ENCODE measurements around the gene ABCA4. TPM values are rescaled to one million over a fixed set of nuclear protein-coding genes. Genes with fewer than 3 reads are reported as not detected.
A peak's percentile ranks its signal among the peaks of the same experiment; 100 is the strongest.

Gene ABCA4
- total RNA-seq, 1 donor from 2014 or later: 2.1 TPM

DNA sequence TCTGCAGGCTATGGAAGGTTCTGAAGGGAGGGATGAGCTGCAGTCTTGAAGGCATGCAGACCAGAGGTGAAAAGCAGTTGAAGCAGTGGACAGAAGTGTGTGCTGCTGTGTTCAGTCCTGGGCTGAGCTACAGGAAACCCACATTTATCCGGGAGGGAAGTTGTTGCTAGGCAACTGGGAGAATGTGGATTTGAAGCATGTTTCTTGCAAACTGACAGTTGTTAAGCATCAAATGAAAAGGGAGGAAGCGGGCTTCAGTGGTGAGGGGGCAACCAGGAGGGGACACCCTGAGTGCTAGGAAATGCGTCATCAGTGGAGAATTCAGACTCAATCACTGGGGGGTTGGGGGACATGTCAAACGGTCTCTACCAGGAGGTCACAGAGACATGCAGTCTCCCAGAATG, 28.7 kb downstream of the ABCA4 start:
- Histone ChIP-seq H3K4me3 (ENCODE audit: low read length in 3 of 3) (no peak overlapping the region), H3K27me3 (ENCODE audit: control insufficient read depth in 3 of 3, insufficient read depth in 3 of 3, low read length in 3 of 3) (no peaks in the 10 kb centered on the region), H3K9ac (ENCODE audit: low read depth in 1 of 3, low read length in 3 of 3) (no peak overlapping the region), H3K27ac (ENCODE audit: low read depth, low read length) (peak overlapping the region; percentile 90), H3K36me3 (ENCODE audit: control insufficient read depth in 3 of 3, insufficient read depth in 3 of 3, low read length in 3 of 3) (no peaks in the 10 kb centered on the region), H3K4me1 (ENCODE audit: control insufficient read depth in 3 of 3, insufficient read depth in 3 of 3, low read length in 3 of 3) (peaks cover 52 to 58% (median 56%) of the 10 kb centered on the region in 3 donors), H3K9me3 (ENCODE audit: control insufficient read depth in 3 of 3, low read length in 3 of 3) (no peaks in the 10 kb centered on the region)

DNA sequence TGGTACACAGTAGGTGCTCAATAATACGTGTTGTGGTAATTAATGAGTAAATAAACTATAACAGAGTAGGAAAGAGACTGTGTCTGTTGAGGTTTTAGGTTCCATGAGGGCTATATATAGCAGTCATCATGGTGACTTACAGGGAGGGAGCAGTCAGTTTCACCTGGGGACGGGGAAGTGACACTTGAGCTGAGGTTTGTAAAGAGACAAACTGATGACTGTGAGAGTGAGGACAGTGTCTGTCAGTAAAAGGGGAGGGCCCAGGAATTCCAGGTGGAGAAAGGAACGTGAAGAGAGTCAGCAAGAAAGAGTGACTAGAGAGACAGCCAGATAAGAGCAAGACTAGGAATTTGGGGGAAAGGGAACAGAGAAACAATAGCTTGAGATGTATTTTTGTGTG, 30.2 kb downstream of the ABCA4 start:
- peak overlapping the region; percentile 90 for H3K27ac ChIP-seq (ENCODE audit: low read depth, low read length)
- H3K4me1 ChIP-seq (ENCODE audit: control insufficient read depth in 3 of 3, insufficient read depth in 3 of 3, low read length in 3 of 3): peaks cover 42 to 43% (median 43%) of the 10 kb centered on the region in 3 donors

DNA sequence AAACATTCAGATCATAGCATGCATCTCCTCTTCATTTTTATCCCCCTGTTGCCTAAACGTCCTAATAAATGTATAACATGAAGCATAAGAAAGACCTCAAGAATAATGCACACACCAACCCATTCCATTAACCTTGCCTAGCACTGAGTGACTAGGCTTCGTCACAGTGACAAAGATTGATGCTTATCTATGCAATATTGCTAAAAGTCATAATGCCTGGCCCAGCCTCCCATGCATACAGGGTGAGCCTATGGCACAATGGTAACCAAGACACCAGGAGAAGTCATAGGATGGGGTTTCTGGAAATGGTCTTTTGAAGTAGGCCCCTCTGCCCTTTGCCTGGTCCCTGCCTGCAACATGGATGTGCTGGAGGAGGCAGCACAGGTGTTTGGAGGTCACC, 33.8 kb downstream of the ABCA4 start:
- Histone ChIP-seq H3K27me3 (ENCODE audit: control insufficient read depth in 3 of 3, insufficient read depth in 3 of 3, low read length in 3 of 3) (no peaks in the 10 kb centered on the region), H3K9ac (ENCODE audit: low read depth in 1 of 3, low read length in 3 of 3) (no peak overlapping the region), H3K4me3 (ENCODE audit: low read length in 3 of 3) (no peak overlapping the region), H3K27ac (ENCODE audit: low read depth, low read length) (no peak overlapping the region), H3K9me3 (ENCODE audit: control insufficient read depth in 3 of 3, low read length in 3 of 3) (no peaks in the 10 kb centered on the region), H3K4me1 (ENCODE audit: control insufficient read depth in 3 of 3, insufficient read depth in 3 of 3, low read length in 3 of 3) (peaks cover 7 to 15% (median 11%) of the 10 kb centered on the region in 3 donors), H3K36me3 (ENCODE audit: control insufficient read depth in 3 of 3, insufficient read depth in 3 of 3, low read length in 3 of 3) (no peaks in the 10 kb centered on the region)

More for the DNA sequence above, 30.2 kb downstream of the ABCA4 start:
- H3K36me3 ChIP-seq (ENCODE audit: control insufficient read depth in 3 of 3, insufficient read depth in 3 of 3, low read length in 3 of 3): no peaks in the 10 kb centered on the region
- no peak overlapping the region for H3K9ac ChIP-seq (ENCODE audit: low read depth in 1 of 3, low read length in 3 of 3)
- no peaks in the 10 kb centered on the region for H3K27me3 ChIP-seq (ENCODE audit: control insufficient read depth in 3 of 3, insufficient read depth in 3 of 3, low read length in 3 of 3)
- H3K4me3 ChIP-seq (ENCODE audit: low read length in 3 of 3): no peak overlapping the region
- no peaks in the 10 kb centered on the region for H3K9me3 ChIP-seq (ENCODE audit: control insufficient read depth in 3 of 3, low read length in 3 of 3)

DNA sequence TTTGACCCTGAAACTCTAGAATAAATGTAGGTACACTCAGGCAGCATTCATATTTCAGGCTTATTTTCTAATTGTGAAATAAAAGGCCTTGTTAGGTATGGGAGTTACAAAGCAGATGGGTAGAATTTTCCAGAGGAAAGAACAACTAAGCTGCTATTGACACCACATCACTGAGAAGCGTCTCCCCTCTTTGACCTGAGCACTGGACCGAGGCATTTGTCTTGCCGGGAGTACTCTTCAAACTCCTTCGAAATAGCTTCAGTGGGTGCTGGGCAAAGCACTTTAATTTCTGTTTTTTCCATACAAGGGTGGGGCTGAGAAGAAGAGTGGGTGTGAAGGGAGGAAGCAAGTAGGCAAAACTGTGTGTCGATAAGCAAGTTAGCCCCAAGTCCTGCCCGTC, 36.4 kb downstream of the ABCA4 start:
- Histone ChIP-seq H3K36me3 (ENCODE audit: control insufficient read depth in 3 of 3, insufficient read depth in 3 of 3, low read length in 3 of 3) (no peaks in the 10 kb centered on the region), H3K9me3 (ENCODE audit: control insufficient read depth in 3 of 3, low read length in 3 of 3) (no peaks in the 10 kb centered on the region), H3K4me3 (ENCODE audit: low read length in 3 of 3) (no peak overlapping the region), H3K27me3 (ENCODE audit: control insufficient read depth in 3 of 3, insufficient read depth in 3 of 3, low read length in 3 of 3) (no peaks in the 10 kb centered on the region), H3K4me1 (ENCODE audit: control insufficient read depth in 3 of 3, insufficient read depth in 3 of 3, low read length in 3 of 3) (no peaks in the 10 kb centered on the region), H3K27ac (ENCODE audit: low read depth, low read length) (no peak overlapping the region), H3K9ac (ENCODE audit: low read depth in 1 of 3, low read length in 3 of 3) (no peak overlapping the region)

DNA sequence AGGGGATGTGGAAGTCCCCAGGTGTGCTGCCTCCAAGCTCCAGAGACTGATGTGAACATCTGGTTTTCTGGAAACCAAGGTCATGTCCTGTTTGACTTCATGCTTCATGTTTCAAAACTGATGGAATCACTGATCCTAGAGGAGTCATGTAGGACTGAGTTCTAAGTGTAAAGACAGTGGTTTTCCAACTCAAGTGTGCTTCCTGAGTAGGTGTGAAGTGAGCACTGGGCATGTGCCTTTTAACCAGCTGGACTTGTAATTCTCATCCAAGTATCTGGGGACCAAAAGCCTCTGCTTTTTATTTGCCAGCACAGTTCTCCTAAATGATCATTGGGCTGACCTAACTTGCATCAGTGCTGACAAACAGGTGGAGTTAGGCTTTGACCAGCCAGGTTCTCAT, 36.9 kb downstream of the ABCA4 start:
- Histone ChIP-seq H3K9ac (ENCODE audit: low read depth in 1 of 3, low read length in 3 of 3) (no peak overlapping the region), H3K27ac (ENCODE audit: low read depth, low read length) (no peak overlapping the region), H3K4me3 (ENCODE audit: low read length in 3 of 3) (no peak overlapping the region), H3K36me3 (ENCODE audit: control insufficient read depth in 3 of 3, insufficient read depth in 3 of 3, low read length in 3 of 3) (no peaks in the 10 kb centered on the region), H3K27me3 (ENCODE audit: control insufficient read depth in 3 of 3, insufficient read depth in 3 of 3, low read length in 3 of 3) (no peaks in the 10 kb centered on the region), H3K4me1 (ENCODE audit: control insufficient read depth in 3 of 3, insufficient read depth in 3 of 3, low read length in 3 of 3) (no peaks in the 10 kb centered on the region), H3K9me3 (ENCODE audit: control insufficient read depth in 3 of 3, low read length in 3 of 3) (no peaks in the 10 kb centered on the region)

DNA sequence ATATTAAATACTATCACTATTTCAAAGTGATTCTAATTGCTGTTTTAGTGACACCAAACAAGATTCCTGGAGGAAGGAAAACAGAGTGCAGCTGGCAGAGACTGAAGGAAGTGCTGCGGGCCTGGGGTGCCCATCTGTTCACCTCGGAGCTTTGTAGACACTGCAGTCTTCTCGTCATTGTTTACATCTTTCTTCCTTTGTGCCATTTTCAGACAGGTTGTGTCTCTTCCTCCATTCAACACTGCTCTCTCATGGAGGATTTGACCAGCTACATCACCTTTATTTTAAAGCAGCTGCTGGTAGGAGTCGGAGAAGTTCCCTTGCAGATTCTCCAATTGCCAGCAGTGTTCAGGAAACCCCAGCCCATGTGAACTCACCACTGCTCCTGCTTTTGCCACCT, 37.3 kb downstream of the ABCA4 start:
- Histone ChIP-seq H3K4me1 (ENCODE audit: control insufficient read depth in 3 of 3, insufficient read depth in 3 of 3, low read length in 3 of 3) (no peaks in the 10 kb centered on the region), H3K9me3 (ENCODE audit: control insufficient read depth in 3 of 3, low read length in 3 of 3) (no peaks in the 10 kb centered on the region), H3K36me3 (ENCODE audit: control insufficient read depth in 3 of 3, insufficient read depth in 3 of 3, low read length in 3 of 3) (no peaks in the 10 kb centered on the region), H3K27ac (ENCODE audit: low read depth, low read length) (no peak overlapping the region), H3K27me3 (ENCODE audit: control insufficient read depth in 3 of 3, insufficient read depth in 3 of 3, low read length in 3 of 3) (no peaks in the 10 kb centered on the region), H3K9ac (ENCODE audit: low read depth in 1 of 3, low read length in 3 of 3) (no peak overlapping the region), H3K4me3 (ENCODE audit: low read length in 3 of 3) (no peak overlapping the region)

DNA sequence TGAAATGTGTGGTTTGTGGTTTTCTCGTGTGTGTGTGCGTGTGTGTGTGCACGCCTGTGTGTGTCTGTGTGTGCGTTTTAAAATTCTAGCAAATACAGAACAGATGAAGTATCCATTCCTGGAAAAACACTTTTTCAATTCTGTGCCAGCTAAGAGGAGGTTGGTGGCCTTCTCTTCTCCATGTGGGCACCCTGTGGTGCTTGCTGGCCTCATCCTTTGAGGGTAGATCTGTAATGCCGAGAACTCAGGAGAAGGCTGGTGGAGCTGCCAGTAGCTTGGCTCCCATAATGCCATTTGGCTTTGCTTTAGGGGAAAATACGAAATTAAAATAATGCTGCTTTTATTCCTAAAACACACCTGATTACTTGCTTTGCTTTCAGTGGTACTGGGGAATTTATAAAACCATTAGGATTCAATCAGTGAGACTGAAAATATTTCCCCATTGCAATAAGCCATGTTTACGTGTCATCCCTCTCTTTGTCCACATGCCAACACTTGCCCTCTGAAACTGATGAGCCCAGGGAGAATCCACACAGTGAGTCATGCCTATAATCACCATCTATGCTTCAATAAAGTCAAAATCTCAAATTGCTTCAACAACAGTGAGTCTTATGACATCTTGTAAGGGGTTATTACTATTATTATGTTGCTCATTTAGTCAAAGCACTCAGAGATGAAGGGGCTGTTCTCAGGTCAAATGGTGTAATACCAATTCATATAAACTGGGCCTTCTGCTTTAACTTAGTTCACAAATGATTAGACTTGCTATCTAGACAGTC, 39.2 kb downstream of the ABCA4 start:
- no peaks in the 10 kb centered on the region for H3K36me3 ChIP-seq (ENCODE audit: control insufficient read depth in 3 of 3, insufficient read depth in 3 of 3, low read length in 3 of 3)
- H3K9me3 ChIP-seq (ENCODE audit: control insufficient read depth in 3 of 3, low read length in 3 of 3): no peaks in the 10 kb centered on the region
- H3K27me3 ChIP-seq (ENCODE audit: control insufficient read depth in 3 of 3, insufficient read depth in 3 of 3, low read length in 3 of 3): no peaks in the 10 kb centered on the region
- H3K27ac ChIP-seq (ENCODE audit: low read depth, low read length): no peak overlapping the region
- no peak overlapping the region for H3K9ac ChIP-seq (ENCODE audit: low read depth in 1 of 3, low read length in 3 of 3)
- H3K4me1 ChIP-seq (ENCODE audit: control insufficient read depth in 3 of 3, insufficient read depth in 3 of 3, low read length in 3 of 3): no peaks in the 10 kb centered on the region
- no peak overlapping the region for H3K4me3 ChIP-seq (ENCODE audit: low read length in 3 of 3)

DNA sequence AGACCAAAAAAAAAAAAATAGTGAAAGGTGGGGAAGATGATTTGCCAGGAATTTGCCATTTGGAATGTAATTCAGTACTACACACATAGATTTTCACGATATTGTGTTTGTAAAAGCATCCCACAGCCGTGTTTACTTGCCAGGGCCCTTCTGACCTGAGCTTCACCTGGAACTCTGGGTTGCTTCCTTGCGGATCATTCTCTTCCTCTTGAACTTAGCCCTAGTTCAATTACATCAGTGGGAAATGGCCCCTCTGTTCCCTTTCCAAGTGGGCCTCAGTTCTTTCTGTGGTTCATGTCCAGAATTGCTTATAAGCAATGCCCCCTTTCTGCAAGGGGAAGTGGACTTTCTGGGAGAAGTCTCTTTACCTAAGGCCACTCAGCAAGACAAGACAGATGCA, 41.0 kb downstream of the ABCA4 start:
- Histone ChIP-seq H3K9me3 (ENCODE audit: control insufficient read depth in 3 of 3, low read length in 3 of 3) (no peaks in the 10 kb centered on the region), H3K27ac (ENCODE audit: low read depth, low read length) (no peak overlapping the region), H3K27me3 (ENCODE audit: control insufficient read depth in 3 of 3, insufficient read depth in 3 of 3, low read length in 3 of 3) (no peaks in the 10 kb centered on the region), H3K9ac (ENCODE audit: low read depth in 1 of 3, low read length in 3 of 3) (no peak overlapping the region), H3K4me3 (ENCODE audit: low read length in 3 of 3) (no peak overlapping the region), H3K36me3 (ENCODE audit: control insufficient read depth in 3 of 3, insufficient read depth in 3 of 3, low read length in 3 of 3) (no peaks in the 10 kb centered on the region), H3K4me1 (ENCODE audit: control insufficient read depth in 3 of 3, insufficient read depth in 3 of 3, low read length in 3 of 3) (no peaks in the 10 kb centered on the region)

DNA sequence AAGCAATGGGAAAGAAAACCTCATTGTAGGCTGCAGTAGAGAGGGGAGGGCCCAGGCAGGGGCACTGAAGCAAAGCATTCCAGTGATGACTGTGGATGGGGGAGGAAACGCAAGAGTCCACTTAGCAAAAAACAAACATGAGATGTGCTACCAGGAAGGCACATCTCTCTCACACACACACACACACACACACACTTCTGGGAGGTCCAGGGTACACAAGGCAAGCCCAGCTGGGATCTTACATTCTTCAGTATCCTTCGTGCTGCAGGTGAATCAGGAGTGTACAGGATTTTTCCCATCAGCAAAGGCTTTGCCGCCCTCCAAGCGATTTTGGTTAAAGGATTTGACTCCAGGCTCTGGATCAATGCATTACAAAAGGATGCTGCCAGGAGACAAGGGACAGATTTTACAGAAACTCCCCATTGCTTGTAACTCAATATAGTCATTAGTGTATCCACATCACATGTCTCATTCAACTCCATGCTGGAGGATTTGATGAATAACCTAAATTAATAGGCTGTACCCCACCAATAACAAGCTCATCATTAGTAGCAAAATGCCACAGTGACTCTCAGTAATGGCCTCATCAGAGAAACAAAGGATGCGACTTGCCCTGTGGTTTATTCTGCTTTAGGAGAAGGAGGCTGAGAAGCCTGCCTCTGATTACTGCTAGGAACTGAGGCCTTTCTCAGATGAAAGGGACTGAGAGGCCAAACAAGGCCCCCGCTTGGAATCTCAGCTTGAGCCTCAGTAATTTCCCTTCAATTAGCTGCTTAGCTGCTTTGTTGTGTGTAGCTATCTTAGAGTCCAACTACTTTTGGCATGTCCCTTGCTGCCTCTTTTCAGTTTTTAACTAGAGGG, 41.6 kb downstream of the ABCA4 start:
- H3K4me1 ChIP-seq (ENCODE audit: control insufficient read depth in 3 of 3, insufficient read depth in 3 of 3, low read length in 3 of 3): no peaks in the 10 kb centered on the region
- no peaks in the 10 kb centered on the region for H3K36me3 ChIP-seq (ENCODE audit: control insufficient read depth in 3 of 3, insufficient read depth in 3 of 3, low read length in 3 of 3)
- peak overlapping the region; percentile 55 for H3K27ac ChIP-seq (ENCODE audit: low read depth, low read length)
- no peak overlapping the region for H3K9ac ChIP-seq (ENCODE audit: low read depth in 1 of 3, low read length in 3 of 3)
- no peaks in the 10 kb centered on the region for H3K9me3 ChIP-seq (ENCODE audit: control insufficient read depth in 3 of 3, low read length in 3 of 3)
- no peak overlapping the region for H3K4me3 ChIP-seq (ENCODE audit: low read length in 3 of 3)
- no peaks in the 10 kb centered on the region for H3K27me3 ChIP-seq (ENCODE audit: control insufficient read depth in 3 of 3, insufficient read depth in 3 of 3, low read length in 3 of 3)
